MV-4-11 (cell line): ENCODE measurements around the gene DLX4.

Experiments
- DNase-seq: peaks from one replicate; lab custom pipeline; 2025; lab: John Stamatoyannopoulos, UW

DLX4 gene, protein sequence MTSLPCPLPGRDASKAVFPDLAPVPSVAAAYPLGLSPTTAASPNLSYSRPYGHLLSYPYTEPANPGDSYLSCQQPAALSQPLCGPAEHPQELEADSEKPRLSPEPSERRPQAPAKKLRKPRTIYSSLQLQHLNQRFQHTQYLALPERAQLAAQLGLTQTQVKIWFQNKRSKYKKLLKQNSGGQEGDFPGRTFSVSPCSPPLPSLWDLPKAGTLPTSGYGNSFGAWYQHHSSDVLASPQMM

DNA sequence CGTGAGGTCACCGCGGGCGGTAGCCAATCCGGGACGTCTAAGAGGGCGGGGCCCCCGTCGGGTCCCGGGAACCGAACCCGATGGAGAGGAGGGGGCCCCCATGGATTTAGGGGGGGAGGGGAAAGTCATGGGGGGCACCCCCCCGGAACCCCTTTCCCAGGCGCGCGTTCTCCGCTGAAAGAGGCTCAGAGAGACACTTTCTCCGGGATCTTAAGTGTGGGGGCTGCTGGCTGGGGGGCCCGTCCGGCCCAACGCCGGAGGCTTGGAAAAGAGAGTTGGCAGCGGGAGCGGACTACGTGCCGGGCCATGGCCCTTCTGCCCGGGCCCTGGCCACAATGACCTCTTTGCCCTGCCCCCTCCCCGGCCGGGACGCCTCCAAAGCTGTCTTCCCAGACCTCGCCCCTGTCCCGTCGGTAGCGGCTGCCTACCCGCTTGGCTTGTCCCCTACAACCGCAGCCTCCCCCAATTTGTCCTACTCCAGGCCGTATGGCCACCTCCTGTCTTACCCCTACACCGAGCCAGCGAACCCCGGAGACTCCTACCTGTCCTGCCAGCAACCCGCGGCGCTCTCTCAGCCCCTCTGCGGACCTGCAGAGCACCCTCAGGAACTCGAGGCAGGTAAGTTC, at the start of gene DLX4:
DLX4 (plus strand) TSS at position 57 of the 626 bp plus-strand sequence; CDS start at position 336, 279 bp downstream.
- DNase-seq: no peak

DNA sequence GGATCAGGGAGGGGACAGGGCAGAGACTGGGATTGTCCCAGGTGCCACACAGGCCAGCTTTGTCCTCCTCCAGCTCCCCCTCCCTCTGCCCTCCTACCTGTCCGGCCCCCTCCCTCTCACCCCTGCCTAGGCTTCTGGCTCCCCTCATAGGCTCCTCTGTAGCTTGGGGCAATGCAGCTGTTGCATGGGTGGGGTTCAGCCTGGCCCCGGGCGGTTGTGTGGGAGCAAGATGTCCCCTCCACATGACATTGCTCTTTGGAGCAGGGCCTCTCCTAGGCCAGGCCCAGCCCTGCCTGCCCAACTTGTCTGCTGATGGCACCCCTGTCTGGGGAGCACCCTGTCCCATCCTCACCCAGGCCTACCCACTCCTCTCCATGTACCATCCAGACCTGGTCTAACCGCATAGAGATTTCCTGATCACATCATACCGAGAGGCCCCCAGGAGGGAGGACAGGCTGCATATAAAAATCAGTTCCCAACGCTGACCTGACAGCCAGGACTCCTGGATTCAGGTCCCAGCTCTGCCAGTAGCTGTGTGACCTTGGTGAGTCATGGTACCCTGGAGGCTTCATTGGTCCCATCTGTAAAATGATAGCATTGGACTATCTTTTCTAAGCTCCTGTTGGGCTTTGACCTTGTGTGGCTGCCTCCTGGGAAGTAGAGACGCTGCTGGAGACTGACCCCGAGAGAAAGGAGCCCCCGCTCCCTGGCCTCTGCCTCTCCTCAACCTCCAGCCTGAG, 48.8 kb upstream of the DLX4 start:
- DNase-seq: no peak

DNA sequence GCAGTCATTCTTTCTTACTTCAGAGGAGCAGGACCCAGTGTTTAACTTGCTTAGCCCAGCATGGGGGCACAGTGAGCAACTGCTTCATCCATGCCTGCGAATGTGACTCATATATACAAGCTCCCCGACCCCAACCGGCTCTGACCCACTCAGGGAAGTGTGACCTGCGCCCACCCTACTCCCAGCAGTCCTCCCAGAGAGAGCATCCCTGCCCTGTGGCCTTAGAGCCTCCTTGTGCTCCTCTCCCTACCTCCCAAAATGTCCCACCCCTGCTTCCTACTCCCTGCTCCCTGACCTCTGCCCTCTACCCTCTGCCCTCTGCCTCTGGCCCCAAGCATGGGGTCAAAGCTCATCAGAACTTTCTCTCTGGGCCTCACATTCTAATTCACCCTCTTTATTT, 46.9 kb upstream of the DLX4 start:
- DNase-seq: no peak

DNA sequence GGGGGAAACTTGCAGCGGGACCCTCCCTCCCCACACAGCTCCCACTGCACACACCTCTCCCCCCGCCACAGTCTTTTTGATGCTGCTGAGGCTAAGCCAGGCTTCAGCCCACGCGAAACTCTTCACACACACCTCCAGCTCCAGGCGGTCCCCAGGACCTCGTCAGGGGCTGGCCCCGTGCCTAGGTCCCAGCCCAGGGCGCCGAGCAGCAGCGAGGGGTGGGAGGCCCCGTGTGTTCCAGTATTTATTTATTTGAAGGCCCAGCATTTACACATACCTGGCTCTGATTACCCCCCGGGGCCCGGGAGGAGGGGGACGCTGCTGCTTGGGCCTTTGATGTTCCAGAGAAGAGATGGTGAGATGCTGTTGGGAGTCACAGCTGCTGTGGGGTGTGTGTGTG, 44.9 kb upstream of the DLX4 start:
- DNase-seq: no peak

DNA sequence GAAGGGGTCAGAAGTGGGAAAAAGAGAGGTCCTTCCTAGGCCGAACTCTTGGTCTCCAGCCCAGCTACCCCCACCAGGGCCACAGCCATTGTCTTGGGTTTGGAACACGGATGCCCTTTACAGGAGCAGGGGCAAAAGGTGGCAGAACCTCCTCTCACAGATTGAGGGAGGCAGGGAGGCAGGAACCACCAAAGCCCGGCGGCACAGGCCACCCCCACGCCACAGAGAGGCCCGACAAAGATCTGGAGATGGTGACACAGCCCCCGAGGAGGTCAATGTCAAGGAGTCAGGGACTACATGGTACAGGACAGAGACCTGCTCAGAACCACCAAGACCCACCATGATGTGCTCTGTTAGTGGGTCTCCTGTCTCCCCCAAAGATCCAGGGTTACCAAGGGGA, 44.4 kb upstream of the DLX4 start:
- DNase-seq: no peak

DNA sequence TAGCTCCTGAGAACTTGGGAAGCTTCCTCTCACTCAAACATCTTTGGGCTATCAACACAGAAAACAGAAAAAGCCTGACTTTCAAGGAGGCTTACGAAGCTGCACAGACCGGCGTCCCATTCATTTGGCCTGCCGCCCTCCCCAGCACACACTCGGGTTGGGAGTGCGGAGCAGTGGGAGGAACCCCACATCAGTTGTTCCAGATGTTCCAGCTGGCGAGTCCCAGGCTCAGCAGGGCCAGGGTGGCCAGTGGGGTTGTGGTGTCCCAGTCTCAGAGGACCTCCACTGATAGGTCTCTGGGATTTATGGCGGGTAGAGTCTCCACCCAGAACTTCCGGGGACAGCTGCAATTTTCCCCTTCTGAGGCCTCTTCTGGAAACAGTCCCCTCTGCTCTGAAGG, 43.1 kb upstream of the DLX4 start:
- no peak for DNase-seq

DNA sequence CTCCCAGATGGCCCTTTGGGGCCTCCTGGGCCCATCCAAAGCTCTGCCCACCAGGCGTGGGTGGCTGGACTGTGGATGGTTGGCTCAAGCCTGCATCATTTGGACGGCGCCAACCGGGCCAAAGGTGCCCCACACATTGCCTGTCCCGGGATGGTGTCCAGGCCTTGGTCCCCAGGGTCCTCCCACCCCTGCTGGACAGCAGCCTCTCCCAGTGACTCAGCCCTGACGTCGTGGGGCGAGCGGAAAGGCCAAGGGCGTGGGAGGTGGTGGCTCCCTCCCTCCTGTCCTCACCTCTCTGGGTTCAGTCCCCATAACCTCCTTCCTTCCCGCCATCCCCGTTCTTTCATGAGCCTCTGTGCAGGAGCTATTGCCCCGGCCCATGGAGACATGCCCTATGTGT, 42.1 kb upstream of the DLX4 start:
- DNase-seq: no peak

DNA sequence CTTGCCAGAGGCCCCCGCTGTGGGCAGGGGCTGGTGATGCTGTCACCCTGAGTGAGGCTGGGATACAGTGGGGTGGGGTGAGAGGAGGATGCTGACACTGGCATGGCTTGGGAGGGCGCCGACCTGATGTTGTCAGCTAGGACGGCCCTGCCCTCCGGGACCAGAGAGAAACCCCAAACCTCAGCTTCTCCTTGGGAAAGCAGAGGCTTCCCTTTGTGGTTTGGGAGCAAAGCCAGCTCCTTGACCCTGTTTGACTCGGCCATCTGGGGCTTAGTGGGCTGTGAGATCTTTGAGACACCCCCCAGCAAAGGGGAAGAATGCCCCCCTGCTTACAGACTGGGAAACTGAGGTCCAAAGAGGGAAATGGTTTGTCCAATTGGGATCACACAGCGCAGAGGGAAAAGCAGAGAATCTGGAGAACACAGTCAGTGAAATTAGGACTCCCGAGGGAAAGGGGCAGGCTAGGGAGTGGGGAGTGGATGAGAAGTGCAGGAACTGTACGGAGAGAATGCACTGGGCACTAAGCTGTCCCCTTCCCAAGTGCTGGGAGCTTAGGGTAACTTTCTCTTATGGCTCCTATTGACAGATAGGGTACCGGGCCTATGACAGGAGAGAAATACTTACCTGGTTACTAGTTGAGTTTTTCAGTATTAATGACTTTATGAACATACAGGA, 40.7 kb upstream of the DLX4 start:
- no peak for DNase-seq

DNA sequence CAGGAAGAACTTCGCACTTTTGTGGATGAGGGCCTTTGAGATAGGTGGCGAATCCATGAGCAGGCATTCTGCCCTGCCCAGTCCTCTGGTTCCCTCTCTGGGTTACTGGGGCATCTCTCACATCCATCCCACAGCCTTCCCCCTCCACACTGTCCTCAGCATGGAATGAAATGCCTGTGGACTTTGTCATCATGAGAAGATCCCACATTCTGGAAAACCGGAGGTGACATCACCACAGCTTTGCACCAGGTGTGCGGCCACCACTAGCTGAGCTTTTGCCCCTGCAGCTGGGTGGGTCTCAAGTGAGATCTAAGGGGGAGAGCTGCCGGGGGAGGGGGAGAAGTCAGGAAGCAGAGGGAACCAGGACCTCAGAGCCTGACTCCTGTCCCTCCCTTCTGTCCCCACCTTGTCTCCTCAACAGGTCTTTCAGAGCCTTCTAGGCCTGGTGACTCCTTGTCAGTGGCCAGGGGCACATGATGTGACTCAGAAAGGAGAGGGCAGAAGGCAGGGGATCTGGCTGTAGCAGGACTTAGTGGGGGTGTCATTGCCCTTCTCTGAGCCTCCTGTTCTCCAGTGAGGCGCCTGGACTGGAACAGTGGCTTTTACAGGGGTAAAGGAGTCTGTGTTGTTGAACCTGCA, 40.0 kb upstream of the DLX4 start:
- DNase-seq: no peak

DNA sequence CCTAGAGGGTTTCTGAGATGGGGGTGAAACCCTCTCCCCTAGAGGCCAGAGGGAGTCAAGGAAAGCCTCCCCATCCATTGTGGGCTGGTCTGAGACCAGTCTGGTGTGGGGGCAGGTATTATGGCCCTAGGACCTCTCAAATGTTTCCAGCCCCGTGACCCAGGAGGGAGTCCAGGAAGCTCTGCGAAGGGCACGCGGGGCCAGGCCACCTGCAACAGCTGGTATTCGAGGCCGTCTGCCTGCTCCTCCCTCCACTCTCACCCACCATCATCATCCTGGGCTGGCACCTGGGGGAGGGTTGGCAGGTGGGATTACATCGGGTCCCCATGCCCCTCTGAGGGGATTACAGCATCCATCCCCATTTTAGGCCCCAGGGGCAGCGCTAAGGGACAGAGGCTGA, 38.1 kb upstream of the DLX4 start:
- no peak for DNase-seq

DNA sequence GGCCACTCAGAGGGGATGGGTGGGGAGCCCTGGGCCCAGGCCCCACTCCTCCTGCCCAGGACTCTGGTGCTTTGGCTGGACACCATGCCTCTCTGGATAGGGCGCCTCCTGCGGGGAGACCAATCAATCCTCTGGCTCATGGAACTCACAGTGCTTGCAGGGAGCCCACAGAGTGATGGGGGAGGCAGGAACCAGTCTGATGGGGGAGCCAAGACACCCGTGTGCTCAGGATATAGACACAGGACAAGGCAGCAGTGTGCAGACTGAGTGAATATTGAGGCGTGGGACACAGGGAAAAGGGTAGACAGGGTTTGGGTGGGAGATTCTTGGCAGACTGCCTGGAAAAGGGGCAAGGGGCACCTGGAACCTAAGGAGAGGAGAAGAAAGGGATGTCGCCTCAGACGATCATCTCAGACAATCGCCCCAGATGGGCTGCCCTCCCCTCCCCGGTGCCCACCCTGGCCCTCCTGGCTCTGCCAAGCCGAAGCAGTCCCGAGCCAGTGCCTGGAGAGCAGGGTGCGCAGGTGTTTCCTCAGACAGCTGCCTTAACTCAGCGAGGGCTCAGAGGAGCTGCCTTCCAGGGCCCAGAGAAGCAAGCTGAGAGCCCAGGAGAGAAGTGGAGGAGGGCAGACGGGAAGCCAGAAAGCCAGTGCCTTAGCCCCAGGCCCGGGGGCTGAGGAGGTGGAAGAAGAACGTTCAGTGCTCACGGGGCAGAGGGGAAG, 37.4 kb upstream of the DLX4 start:
- DNase-seq: no peak

DNA sequence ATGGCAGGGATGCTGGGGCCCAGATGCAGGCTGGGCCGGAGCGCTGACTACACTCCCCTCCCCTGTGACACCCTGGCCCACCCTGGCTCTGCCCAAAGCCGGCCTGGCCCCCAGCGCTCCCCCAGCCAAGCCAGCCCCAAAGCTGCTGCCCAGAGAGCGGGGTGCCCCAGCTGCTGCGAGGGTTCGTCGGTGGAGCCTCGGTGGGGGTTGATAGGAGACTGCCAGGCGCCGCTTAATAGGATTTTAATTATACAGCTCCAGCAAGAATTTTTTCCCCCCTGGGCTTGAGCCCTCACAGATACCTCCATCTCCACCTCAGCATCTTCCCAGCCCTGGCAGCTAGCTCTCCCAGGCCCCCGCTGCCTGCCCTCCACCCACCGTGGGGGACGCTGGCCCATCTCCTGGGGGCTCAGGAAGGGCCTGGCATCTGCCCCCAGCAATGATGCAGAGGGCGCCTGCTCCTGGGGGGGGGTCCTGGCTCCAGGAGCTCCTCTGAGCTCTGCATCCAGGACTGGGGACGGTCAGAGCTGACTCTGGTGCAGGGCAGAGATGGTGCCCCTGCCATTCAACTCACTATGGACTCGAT, 36.8 kb upstream of the DLX4 start:
- DNase-seq: no peak

DNA sequence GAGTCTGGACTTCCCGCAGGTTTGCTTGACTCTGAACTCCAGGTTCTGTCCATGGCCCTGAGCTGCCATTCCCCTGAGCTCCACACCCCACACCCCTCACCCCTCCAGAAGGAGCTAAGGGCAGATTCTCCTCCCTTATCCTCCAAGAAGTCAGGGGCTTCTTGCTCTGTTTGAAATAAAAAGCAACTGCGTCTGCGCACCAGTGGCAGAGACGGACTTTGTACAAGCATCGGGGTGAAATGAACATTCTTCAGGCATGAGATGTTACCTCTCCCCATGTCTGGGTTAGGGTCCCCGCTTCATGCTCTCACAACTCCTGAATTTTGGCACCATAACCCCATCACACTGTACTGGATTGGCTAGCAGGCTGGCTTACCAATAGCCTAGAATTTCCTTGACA, 36.1 kb upstream of the DLX4 start:
- no peak for DNase-seq

DNA sequence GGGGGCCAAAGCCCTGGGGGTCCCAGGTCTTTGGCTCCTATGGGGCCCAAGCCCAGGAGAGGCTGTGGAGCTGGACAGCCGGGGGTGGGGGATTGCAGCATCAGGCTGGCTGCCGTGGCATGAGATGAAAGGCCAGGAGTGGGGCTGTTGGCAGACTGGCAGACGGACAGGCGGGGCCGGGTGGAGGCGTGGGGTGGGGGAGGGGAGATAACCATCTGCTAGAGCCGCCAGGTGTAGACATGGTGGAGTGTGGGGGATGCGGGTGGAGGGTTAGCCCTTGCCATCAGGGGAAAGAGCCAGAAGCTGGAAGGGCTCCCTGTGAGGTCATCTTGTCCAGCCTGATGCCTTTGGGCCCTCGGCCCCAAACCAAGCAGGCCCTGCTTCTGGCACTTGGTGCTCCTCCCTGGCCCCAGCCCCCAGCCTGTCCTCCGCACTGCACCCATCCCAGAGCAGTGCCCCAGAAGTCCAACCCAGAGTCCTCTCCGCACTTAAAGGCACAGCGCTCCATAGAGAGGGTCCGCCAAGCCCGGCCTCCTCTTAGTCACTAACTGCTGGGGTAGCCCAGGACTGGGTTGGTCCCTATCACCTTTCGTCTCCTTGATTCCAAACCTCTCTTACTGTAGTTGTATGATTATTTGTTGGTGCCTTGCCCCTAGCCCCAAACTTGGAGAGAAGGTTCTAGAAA, 33.3 kb upstream of the DLX4 start:
- no peak for DNase-seq

DNA sequence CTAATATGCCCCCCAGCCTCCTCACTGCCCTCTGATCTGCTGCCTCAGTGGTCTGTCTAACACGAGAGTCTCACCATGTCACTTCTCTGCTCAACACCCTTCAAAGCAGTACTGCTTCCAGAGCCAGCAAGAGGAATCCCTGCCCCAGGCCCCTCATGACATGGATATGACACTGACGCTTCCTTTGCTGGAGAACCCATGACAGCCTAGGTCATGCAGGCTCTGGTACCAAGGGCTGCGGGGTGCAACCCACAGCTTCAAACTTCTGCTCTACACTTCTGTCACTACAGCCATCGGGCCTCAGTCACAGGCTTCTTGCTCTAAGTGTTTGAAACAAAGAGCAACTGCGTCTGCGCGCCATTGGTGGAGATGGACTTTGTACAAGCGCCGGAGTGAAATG, 32.6 kb upstream of the DLX4 start:
- DNase-seq: no peak

DNA sequence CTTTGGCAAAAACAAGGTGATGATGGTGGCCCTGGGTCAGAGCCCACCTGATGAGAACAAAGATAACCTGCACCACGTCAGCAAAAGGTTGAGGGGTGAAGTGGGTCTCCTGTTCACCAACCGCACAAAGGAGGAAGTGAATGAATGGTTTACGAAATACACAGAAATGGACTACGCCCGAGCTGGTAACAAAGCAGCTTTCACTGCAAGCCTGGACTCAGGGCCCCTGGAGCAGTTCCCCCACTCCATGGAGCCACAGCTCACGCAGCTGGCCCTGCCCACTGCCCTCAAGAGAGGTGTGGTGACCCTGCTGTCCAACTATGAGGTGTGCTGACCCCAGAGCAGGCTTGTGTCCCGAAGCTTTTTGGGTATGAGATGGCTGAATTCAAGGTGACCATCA, 29.7 kb upstream of the DLX4 start:
- DNase-seq: peak; percentile 56

DNA sequence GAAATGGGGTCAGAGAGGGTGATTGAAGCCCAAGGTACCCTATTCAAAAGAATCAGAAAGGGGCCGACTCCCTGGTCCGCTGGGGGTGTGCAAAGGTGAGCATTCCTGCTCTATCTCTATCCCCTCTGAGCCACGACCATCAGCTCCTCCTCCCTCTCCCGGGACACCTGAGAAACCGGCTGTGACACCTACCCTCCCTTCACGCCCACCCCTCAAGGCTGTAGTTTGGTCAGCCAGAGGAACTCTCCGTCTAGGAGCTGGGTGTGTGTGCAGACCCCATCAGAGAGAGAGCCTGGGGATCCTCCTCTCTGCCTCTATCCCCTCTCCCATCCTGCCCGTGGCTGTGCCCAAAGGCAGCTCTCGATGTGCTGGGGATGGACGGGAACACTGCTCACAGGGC, 27.6 kb upstream of the DLX4 start:
- DNase-seq: no peak

DNA sequence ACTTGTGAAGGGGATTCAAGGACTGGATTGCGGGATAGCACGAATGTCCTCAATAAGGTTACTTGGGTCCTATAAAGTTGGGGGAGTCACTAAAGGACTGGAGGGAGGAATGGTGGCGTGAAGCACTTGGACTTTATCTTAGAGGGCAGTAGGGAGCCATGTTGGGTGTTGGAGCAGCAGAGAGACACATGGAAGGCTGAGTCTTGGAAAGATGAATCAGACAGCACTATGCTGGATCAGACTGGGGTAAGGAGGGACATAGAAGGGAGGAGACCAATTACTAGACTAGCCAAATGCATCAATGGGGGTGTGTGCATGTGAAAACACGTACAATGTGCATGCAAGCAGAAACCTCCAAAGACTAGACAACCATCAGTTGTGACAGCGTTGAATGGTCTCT, 26.0 kb upstream of the DLX4 start:
- DNase-seq: no peak

DNA sequence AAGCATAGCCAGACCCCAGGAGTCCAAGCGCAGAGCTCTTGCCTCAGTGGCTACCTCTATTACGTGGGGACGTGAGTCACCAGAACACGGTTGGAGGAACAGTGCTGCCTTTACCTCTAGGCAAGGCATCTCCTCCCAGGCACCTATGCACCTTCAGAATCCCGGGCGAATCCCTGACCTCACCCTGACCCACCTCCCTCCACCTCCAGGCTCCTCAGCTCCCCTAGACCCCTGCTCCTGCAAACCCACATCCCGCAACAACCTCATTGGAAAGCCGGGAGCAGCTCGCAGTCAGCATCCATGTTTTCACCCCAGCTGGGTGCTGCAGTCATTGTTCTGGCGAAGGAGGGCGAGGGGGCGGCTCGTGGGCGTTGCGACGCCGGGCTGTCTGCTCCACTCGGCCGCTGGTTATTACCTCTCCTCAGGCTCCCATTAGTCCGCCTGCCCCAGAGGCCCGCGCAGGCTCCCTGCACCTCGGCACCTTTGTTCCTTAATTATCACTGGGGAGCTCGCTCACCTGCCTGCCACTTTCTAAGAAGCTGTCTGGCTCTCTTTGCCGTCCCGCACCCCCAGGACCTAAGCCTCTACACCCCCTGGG, 24.6 kb upstream of the DLX4 start:
- no peak for DNase-seq

DNA sequence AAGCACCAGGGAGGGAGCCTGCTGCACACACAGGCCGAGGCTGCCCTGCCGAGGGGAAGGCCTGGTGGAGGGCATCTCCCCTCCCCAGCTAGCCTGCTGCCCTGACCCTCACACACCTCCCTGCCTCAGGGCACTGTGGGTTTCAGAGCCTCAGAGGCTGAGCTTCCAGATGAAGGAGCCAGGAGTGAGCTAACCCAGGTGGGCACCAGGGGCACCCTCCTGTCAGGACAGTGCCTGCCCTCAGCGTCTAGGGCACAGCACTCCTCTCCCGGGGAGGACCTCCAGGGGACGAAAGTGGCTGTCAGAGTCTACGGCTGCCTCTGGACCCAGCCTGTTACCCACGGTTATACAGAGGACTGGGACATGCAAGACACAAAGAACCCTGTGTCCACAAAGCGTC, 22.8 kb upstream of the DLX4 start:
- DNase-seq: no peak
